SK-N-SH treated with all-trans-retinoic acid at 6 μM for 48 hours (cell line): Measurements from ENCODE around the gene ATP5F1A.

Experiments
- CSRNP3 ChIP-seq: fragments of 250-450 bp; sonication (Bioruptor Pico); IDR thresholded peaks from 2 replicates; pipeline ENCODE4 v1.5.1; 2021; ENCODE audit warnings: mild to moderate bottlenecking, moderate library complexity
- ESRRG ChIP-seq: fragments of 250-450 bp; sonication (Bioruptor Pico); IDR thresholded peaks from 2 replicates; pipeline ENCODE4 v1.6.1; 2021; ENCODE audit warnings: mild to moderate bottlenecking
- OSR1 ChIP-seq: fragments of 250-450 bp; sonication (Bioruptor Pico); IDR thresholded peaks from 2 replicates; pipeline ENCODE4 v1.8.0; 2022; ENCODE audit warnings: moderate library complexity, mild to moderate bottlenecking, inconsistent platforms
- PATZ1 ChIP-seq: fragments of 250-450 bp; sonication (Bioruptor Pico); IDR thresholded peaks from 2 replicates; pipeline ENCODE4 v1.8.0; 2020; ENCODE audit warnings: mild to moderate bottlenecking, moderate library complexity, borderline replicate concordance
- PPARA ChIP-seq: fragments of 250-450 bp; sonication (Bioruptor Pico); IDR thresholded peaks from 2 replicates; pipeline ENCODE4 v1.5.0; 2020; ENCODE audit warnings: mild to moderate bottlenecking, borderline replicate concordance
- RARB ChIP-seq: fragments of 250-450 bp; sonication (Bioruptor Pico); IDR thresholded peaks from 2 replicates; pipeline ENCODE4 v1.8.0; 2021; ENCODE audit warnings: mild to moderate bottlenecking, moderate library complexity
- ZFP3 ChIP-seq: fragments of 250-450 bp; sonication (Bioruptor Pico); IDR thresholded peaks from 2 replicates; pipeline ENCODE4 v1.5.0; 2020; ENCODE audit warnings: mild to moderate bottlenecking, moderate library complexity
- ZFP30 ChIP-seq: fragments of 450-650 bp; formaldehyde crosslinking; IDR thresholded peaks from 2 replicates; pipeline ENCODE4 v1.5.0; 2022; ENCODE audit warnings: mild to moderate bottlenecking, moderate library complexity
- ZNF565 ChIP-seq: fragments of 450-650 bp; formaldehyde crosslinking; conservative IDR thresholded peaks from 2 replicates; pipeline ENCODE4 v1.5.0; 2020; ENCODE audit warnings: low read depth, mild to moderate bottlenecking, moderate library complexity

- TF ChIP-seq OSR1 (CRISPR knock-in tag) (no peak), ZFP3 (CRISPR knock-in tag) (no peak), ESRRG (no peak), CSRNP3 (CRISPR knock-in tag) (no peak), RARB (no peak), PPARA (CRISPR knock-in tag) (no peak), ZNF565 (CRISPR knock-in tag) (no peak), ZFP30 (no peak), PATZ1 (CRISPR knock-in tag) (no peak)
These were observed 35.4 kb upstream of the ATP5F1A start for GRCh38 chr18:46133534-46133933.
